Frontal cortex (tissue), 4 donors: ENCODE results near the gene TRAM2. TPM values are rescaled to one million over a fixed set of nuclear protein-coding genes. Genes with fewer than 3 reads are reported as not detected.

ENCODE experiments used
- DNase-seq, 2 donors: peaks; one replicate each; pipeline ENCODE4 v3.0.0; 2012; ENCODE audit warnings: low spot score in 2 of 2
- FAIRE-seq: peaks from 2 replicates; lab custom pipeline; 2012; peaks lifted over from hg19 to GRCh38; lab: Jason Lieb, UNC
- total RNA-seq: library from RNA; depleted of rRNA; stranded (reverse); fragments of >200 nt; gene quantifications from one replicate; pipeline ENCODE4 v1.2.3, GENCODE V29; 2014
- donor health status: control.
- donor health status: control.
- donor health status: control.

The TRAM2 gene
- total RNA-seq, 1 donor from 2014 or later = 2.0 TPM

- FAIRE-seq (no peak), DNase-seq (no peak)
Measured at GRCh38 chr6:52515219-52515960, 61.5 kb downstream of the TRAM2 start.

DNA sequence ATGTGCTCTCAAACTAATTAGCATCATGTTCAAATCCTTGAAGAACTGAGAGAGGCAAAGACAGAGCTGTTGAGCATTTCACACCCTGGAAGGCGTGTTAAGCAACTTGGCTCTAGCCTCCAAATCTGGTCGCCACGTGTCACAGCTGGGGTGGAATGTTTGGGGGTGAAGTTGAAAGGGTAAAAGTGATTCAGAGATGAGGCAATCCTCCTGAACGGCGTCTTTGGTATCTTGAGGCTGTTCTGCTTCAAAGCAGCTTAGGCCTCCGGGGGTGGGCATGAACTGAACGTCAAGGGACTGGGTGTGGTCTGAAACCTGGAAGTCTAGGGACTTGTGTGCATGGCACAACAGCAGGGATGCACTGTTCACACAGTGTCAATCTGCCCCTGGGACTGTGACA, 62.3 kb downstream of the TRAM2 start:
- DNase-seq (no peak), FAIRE-seq (no peak)

DNA sequence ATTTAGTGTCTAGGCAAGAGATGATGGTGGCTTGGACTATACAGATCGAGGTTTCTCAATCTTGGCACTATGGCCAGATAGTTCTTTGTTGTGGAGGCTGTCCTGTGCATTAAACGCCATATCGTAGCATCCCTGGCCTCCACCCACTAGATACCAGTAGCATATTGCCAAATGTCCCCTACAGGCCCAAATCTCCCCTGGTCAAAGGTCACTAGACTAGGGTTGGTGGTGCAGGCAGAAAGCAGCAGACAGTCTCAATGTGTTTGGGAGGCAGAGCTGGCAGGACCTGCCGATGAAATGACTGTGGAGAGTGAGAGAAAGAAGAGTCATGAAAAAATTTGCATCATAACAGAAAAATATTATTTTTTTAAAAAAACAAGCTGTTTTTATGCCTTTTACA, 63.0 kb downstream of the TRAM2 start:
- no peak for DNase-seq
- no peak for FAIRE-seq

DNA sequence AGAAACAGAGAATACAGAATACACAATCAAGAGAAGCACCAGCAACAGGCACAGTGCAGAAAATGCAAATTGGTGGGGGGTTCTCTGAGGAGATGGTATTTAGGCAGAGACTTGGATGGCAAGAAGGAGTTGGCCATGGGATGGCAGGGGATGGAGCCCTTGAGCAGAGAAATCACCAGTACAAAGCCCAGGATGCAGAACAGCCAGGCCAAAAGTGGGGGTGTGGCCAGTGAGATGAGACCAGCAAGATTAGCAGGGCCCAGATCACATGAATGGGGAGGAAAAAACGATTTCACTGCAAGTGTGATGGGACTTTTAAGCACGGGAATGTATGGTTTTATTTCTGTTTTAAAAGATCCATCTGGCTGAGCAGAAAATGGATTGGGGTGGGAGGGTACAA, 63.4 kb downstream of the TRAM2 start:
- FAIRE-seq (no peak), DNase-seq (no peak)

DNA sequence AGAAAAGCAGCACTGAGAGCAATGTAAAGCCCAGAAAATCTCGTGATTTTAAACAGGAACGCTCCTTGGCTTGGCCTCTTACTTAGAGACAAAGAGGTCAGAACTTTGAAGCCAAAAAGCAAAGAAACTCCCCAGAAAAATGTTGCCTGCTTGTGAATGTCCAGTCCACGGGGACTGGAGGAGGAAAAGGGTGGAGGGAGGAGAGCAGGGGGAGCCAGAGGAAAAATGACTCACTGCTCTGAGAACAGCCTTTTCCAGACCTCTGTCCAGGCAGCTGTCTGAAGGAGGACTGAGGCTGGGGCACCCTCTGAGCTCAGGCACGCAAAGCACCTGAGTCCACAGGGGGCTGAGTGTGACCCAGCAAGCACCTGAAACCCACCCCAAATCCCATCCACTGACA, 64.7 kb downstream of the TRAM2 start:
- DNase-seq (peak in 1 of 2 donors; percentile 51), FAIRE-seq (no peak)

DNA sequence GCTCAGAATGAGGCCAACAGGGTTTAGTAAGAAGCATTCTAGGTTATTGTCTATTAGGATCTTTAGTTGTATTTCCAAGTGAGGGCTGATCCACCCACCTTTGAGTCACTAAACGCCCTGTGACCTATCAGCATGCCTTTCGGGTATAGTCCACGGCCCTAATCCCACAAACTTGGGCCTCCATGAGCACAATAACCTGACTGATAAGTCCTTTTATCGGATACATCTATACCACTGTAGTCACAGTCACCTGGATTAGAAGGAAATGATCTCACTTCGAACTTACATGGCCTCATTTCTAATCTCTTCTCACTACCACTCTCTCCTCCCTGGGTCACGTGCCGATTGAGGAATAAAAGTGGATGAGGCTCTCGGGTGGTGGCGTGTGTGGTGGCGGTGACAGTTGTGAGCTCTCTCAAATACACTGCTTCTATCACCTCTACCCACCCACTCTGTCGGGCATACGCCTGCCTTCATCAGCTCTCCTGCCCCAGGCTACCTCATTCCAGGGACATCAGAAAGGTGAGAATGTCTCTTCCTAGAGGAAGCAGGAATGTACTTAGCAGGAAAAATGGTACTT, 65.2 kb downstream of the TRAM2 start:
- DNase-seq = no peak

GRCh38 chr6:52511163-52511562, 65.7 kb downstream of the TRAM2 start:
- FAIRE-seq = no peak
- DNase-seq = no peak

More for the DNA sequence above, 65.2 kb downstream of the TRAM2 start:
- FAIRE-seq = no peak

- FAIRE-seq (no peak), DNase-seq (no peak)
Measured at GRCh38 chr6:52510213-52510562, 66.7 kb downstream of the TRAM2 start.

- DNase-seq (no peak), FAIRE-seq (no peak)
Measured at GRCh38 chr6:52509281-52510212, 67.3 kb downstream of the TRAM2 start.

- DNase-seq (no peak), FAIRE-seq (no peak)
Measured at GRCh38 chr6:52508261-52508739, 68.6 kb downstream of the TRAM2 start.

GRCh38 chr6:52507557-52508260, 69.2 kb downstream of the TRAM2 start:
- DNase-seq (no peak), FAIRE-seq (no peak)

DNA sequence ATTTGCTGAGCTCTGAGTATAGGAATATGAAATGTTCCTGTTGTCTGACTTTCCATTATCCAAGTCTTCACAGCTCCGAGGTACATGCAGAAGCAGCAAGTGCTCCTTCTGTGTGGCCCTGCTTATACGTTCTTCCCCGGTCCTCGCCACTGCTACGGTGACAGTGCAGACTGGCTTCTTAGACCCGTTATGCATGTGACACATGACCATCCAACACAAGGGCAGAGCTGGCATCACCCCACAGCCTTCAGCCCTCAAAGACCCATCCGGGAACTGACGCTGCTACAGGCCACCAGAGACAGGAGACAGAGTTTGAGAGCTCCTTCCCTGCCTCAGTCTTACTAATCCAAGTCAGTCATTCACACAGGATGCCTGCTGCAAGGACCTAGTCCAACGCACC, 70.4 kb downstream of the TRAM2 start:
- no peak for FAIRE-seq
- DNase-seq = no peak

DNA sequence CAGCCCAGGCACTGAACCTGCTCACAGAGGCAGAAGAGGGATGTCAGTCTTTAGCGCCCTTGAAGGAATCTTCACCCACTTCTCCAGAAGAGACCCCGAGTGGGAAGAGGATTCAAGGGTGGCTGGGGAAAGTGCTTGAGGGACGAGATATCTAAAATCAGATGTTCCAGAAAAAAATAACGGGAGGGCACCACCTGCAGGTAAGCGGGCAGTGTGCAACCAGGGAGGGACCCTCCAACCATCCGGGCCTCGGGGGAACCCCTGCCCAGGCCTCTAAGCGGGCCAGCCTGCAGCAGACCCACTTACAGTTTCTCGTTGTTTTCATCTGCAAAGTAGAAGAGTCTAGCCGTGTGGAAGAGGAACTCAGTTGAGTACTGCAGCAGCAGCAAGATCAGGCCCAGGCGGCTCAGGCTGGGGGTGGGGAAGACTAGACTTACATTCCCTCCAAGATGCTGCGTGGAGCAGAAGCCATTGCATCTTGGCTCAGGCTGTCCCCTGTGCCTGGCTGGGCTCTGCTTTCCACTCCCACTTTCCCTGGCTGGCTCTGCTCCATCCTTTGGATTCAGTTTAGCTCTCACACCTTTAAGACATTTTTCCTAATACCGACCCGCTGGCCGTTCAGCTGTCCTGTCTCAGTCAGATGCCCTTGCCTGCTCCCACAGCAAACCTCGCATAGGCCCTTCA, 71.0 kb downstream of the TRAM2 start:
- DNase-seq (no peak), FAIRE-seq (no peak)

DNA sequence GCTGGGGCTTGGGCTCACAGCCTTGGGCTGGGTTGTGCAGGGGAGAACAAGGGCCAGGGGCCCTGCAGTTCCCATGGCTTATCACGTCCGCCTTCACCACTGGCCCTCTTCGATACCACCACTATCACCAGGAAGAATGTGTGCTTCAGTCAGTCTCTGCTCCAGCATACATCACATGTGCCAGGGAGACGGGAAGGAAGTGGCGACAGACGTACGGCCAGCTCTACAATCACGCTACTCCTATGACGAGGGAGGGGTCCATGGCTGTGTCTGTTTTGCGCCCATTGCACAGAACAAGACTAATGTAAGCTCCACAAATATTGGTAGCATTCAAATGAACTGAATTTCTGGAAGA, 72.1 kb downstream of the TRAM2 start:
- DNase-seq (no peak), FAIRE-seq (no peak)

DNA sequence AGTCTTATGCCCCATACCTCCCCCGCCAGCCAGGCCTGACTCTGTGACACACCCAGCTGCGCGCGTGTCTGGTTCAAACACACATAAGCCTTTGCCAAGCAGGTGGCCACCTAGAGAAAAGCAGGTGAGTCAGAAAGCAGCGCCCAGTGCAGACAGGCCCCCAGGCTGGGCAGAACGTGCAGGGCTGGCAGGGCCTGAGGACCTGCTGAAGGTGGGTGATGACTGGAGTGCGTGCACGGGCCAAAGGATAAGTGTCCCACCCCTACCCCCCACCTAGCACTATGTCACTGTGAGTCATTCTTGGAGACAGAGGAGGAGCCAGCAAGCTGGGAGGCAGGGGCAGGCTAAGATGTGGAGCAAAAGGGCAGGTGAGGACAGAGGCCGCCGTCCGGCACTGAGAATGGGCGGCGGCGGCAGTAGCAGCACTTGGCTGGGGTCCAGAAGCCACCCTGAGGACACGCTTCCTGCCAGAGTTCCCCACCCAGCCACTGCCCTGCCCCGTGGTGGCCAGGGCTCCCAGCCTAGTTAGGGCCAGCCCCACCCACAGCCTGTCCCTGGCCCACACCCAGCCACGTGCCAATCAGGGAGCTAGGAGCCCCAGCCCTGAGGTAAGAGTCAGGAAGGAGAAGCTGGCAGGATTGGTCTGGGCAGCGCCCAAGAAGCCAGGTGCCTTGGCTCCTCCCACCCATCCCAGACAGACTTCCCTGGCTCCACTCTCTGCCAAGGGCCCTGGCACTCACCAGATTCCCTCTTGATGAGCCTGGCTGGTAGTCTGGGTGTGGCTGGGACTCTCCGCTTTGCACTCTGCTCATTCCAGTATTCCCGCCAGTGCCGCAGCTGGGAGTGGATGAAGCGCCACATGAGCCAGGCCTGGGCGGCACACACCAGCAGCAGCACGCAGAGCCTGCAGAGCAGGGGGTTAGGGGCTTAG, 72.7 kb downstream of the TRAM2 start:
- DNase-seq (peak in 1 of 2 donors; percentile 51), FAIRE-seq (no peak)

GRCh38 chr6:52503323-52503747, 73.5 kb downstream of the TRAM2 start:
- no peak for DNase-seq
- no peak for FAIRE-seq

DNA sequence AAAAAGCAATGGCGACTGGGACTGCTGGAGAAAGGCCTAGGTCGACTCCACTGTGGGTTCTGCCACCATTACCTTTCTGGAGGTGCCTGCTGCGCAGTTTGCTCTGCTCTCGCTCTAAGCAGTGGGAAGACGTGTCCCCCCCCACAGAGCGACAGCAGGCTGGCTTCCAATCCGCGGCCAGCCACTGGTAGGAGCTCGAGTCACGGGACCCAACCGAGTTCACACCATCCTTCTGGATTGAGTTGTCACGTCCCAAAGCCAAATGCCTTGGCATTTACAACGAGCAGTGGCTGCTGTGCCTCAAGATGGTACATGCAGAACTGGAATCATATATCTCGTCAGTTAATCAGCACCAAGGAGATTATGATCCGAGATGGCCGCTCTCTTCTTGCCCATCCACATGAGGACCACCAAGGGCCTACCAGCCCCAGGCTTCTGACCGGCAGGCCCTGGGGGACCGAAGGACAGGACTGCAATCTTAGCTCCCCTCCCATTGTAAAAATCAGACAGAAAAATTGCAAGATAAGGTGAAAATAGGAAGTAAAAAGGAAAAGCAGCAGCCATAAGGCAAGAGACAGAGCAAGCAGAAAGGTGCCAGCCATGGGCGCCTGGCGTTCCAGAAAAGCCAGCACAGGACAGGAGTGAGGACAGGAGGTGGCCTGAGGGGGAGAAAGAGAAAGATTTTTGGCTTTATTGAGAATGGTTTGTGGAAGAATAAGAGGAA, 74.4 kb downstream of the TRAM2 start:
- DNase-seq (no peak), FAIRE-seq (no peak)
